OCI-LY3 (cell line): ENCODE data around the gene SLC26A3.

Source experiments
- H2AFZ ChIP-seq: fragments of 200-600, 300-600 bp; shearing (Covaris generic); 2 replicates; pipeline ENCODE4 v1.6.0; 2014; ENCODE audit warnings: antibody characterized with exemption, low read depth, low read length
- H3K27ac ChIP-seq: fragments of 200-600, 300-600 bp; sonication (generic); 2 replicates; pipeline ENCODE4 v1.5.1; 2014; ENCODE audit warnings: mild to moderate bottlenecking, low read length, moderate library complexity, mixed read lengths
- H3K27me3 ChIP-seq: fragments of 200-600, 300-600 bp; sonication (generic); 2 replicates; pipeline ENCODE4 v1.6.1; 2014; ENCODE audit warnings: low read depth, low read length, mixed read lengths
- H3K36me3 ChIP-seq: fragments of 200-600, 300-600 bp; sonication (generic); replicated peaks from 2 replicates; pipeline ENCODE3; 2014; ENCODE audit warnings: low read depth, low read length, mixed read lengths
- H3K4me1 ChIP-seq: fragments of 300-600, 200-600 bp; sonication (generic); 2 replicates; pipeline ENCODE4 v1.6.1; 2014; ENCODE audit warnings: low read length, mixed read lengths
- H3K4me2 ChIP-seq: fragments of 200-600, 300-600 bp; sonication (generic); 2 replicates; pipeline ENCODE4 v1.6.1; 2014; ENCODE audit warnings: low read length, mixed read lengths
- H3K4me3 ChIP-seq: fragments of 300-600, 200-600 bp; sonication (generic); 2 replicates; pipeline ENCODE4 v1.5.1; 2014; ENCODE audit warnings: antibody characterized with exemption, mild to moderate bottlenecking, low read length, moderate library complexity
- H3K79me2 ChIP-seq: fragments of 300-600, 200-600 bp; shearing (Covaris generic); 2 replicates; pipeline ENCODE4 v1.6.1; 2014; ENCODE audit warnings: mild to moderate bottlenecking, low read length, mixed read lengths
- H3K9ac ChIP-seq: fragments of 300-600, 200-600 bp; shearing (Covaris generic); 2 replicates; pipeline ENCODE4 v1.6.0; 2014; ENCODE audit warnings: mild to moderate bottlenecking, low read length, moderate library complexity
- H3K9me3 ChIP-seq: fragments of 200-600, 300-600 bp; shearing (Covaris generic); 2 replicates; pipeline ENCODE4 v1.6.1; 2014; ENCODE audit warnings: low read length, mixed read lengths; ENCODE audit not compliant: insufficient read depth
- H4K20me1 ChIP-seq: fragments of 200-600, 300-600 bp; sonication (generic); 2 replicates; pipeline ENCODE4 v1.6.1; 2016; ENCODE audit warnings: low read length, mixed read lengths; ENCODE audit not compliant: insufficient read depth
- EZH2phosphoT487 ChIP-seq: fragments of 200-600 bp; shearing (Covaris generic); IDR thresholded peaks from 2 replicates; pipeline ENCODE4 v1.6.1; 2018; ENCODE audit warnings: antibody characterized with exemption, mixed run types, low read depth
- TF ChIP-seq, protein P1 (sequence below): fragments of 200-600, 300-600 bp; sonication (generic); IDR thresholded peaks from 2 replicates; pipeline ENCODE4 v1.5.1; 2014; ENCODE audit warnings: antibody characterized with exemption, low read length, low read depth

The SLC26A3 gene

DNA sequence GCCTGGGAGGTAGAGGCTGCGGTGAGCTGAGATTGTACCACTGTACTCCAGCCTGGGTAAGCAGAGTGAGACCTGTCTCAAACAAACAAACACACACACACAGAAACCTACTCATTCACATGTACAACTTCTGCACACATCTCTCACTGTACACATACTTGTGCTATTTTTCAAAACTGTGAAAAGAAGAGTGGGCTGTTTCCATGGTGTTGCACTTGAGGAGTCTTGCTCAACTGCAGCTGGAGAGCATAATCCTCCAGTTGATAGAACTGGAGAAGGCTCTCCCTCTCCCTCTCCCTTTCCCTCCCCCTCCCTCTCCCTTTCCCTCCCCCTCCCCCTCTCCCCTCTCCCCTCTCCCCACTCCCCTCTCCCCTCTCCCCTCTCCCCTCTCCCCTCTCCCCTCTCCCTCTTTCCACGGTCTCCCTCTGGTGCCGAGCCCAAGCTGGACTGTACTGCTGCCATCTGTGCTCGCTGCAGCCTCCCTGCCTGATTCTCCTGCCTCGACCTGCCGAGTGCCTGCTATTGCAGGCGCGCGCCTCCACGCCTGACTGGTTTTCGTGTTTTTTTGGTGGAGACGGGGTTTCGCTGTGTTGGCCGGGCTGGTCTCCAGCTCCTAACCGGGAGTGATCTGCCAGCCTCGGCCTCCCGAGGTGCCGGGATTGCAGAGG lies 44.3 kb upstream of the SLC26A3 start:
- Histone ChIP-seq H3K9ac (no peak overlapping the region), H3K4me3 (no peak overlapping the region), H3K9me3 (no peaks in the 10 kb centered on the region), H3K27ac (no peak overlapping the region), H3K36me3 (no peaks in the 10 kb centered on the region), H3K4me2 (no peak overlapping the region), H3K4me1 (peaks cover under 1% of the 10 kb centered on the region; the same call in 1 of the 2 replicates), H4K20me1 (no peaks in the 10 kb centered on the region), H3K27me3 (no peaks in the 10 kb centered on the region), H3K79me2 (no peaks in the 10 kb centered on the region), H2AFZ (no peak overlapping the region)
- TF ChIP-seq EZH2phosphoT487, result no peak
- TF ChIP-seq, protein P1, sequence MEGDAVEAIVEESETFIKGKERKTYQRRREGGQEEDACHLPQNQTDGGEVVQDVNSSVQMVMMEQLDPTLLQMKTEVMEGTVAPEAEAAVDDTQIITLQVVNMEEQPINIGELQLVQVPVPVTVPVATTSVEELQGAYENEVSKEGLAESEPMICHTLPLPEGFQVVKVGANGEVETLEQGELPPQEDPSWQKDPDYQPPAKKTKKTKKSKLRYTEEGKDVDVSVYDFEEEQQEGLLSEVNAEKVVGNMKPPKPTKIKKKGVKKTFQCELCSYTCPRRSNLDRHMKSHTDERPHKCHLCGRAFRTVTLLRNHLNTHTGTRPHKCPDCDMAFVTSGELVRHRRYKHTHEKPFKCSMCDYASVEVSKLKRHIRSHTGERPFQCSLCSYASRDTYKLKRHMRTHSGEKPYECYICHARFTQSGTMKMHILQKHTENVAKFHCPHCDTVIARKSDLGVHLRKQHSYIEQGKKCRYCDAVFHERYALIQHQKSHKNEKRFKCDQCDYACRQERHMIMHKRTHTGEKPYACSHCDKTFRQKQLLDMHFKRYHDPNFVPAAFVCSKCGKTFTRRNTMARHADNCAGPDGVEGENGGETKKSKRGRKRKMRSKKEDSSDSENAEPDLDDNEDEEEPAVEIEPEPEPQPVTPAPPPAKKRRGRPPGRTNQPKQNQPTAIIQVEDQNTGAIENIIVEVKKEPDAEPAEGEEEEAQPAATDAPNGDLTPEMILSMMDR, result no peak

DNA sequence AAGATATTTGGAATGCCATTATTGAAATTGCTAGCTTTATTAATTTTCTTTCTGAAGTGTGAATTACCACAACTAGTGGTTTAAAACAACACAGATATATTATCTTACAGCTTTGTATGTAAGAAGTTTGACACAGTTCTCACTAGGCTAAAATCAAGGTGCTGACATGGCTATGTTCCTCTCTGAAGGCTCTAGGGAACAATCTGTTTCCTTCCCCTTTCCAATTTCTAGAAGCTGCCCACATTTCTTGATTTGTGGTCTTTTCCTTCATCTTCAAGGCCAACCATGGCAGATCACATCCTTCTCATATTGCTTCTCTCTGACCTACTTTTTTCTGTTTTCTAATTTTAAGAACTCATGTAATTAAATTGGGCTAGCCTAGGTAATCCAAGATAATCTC lies 43.3 kb upstream of the SLC26A3 start:
- H3K79me2 ChIP-seq, result no peaks in the 10 kb centered on the region
- no peaks in the 10 kb centered on the region for H3K4me1 ChIP-seq
- TF ChIP-seq, protein P1, result no peak
- TF ChIP-seq EZH2phosphoT487, result no peak
- no peaks in the 10 kb centered on the region for H3K27me3 ChIP-seq
- H3K4me3 ChIP-seq, result no peak overlapping the region
- no peak overlapping the region for H3K4me2 ChIP-seq
- no peak overlapping the region for H3K9ac ChIP-seq
- H3K36me3 ChIP-seq, result no peaks in the 10 kb centered on the region
- H4K20me1 ChIP-seq, result no peaks in the 10 kb centered on the region
- H3K27ac ChIP-seq, result no peak overlapping the region
- H3K9me3 ChIP-seq, result no peaks in the 10 kb centered on the region
- H2AFZ ChIP-seq, result no peak overlapping the region

DNA sequence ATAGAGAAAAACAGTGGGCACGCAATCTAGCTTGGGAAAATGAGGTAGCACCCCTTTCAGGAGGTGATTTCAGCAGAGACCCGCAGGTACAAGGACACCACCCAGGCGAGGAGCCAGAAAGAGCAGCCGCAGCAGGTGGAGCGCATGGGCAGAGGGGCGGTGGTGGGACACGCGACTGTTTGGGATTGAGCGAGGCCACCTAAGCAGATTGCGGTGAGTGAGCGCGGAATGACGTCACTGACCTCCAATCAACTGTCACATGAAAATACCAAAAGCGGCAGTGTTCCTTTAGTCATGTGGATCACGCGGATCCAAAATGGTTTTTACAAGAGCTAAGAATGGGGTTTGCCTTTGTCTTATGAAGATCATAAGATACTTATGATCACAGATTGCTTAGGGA lies 40.2 kb upstream of the SLC26A3 start:
- Histone ChIP-seq H3K27ac (no peak overlapping the region), H3K36me3 (no peaks in the 10 kb centered on the region), H3K9ac (no peak overlapping the region)

DNA sequence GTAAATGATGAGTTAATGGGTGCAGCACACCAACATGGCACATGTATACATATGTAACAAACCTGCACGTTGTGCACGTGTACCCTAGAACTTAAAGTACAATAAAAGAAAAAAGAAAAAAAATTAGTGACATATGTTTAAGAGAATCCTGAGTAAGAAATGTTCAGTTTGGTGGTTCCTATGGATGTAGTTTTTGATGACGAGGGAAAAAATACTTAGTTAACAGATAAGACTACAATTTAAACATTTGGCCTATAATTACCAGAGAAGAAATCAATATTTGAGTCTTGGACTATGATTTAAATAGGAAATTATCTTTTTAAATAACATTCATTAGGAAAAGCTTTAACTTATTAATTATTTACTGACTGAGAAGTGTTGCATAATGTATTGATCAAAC lies 39.2 kb upstream of the SLC26A3 start:
- Histone ChIP-seq H2AFZ (no peak overlapping the region), H3K4me2 (no peak overlapping the region), H3K36me3 (no peaks in the 10 kb centered on the region), H4K20me1 (no peaks in the 10 kb centered on the region), H3K4me3 (no peak overlapping the region), H3K9ac (no peak overlapping the region), H3K9me3 (no peaks in the 10 kb centered on the region), H3K79me2 (no peaks in the 10 kb centered on the region), H3K4me1 (no peaks in the 10 kb centered on the region), H3K27me3 (no peaks in the 10 kb centered on the region), H3K27ac (no peak overlapping the region)
- TF ChIP-seq EZH2phosphoT487, result no peak
- TF ChIP-seq, protein P1, result no peak

More for the DNA sequence above, 40.2 kb upstream of the SLC26A3 start:
- Histone ChIP-seq H3K9me3 (no peaks in the 10 kb centered on the region), H3K4me2 (no peak overlapping the region), H4K20me1 (no peaks in the 10 kb centered on the region), H3K4me1 (no peaks in the 10 kb centered on the region), H2AFZ (no peak overlapping the region), H3K4me3 (no peak overlapping the region), H3K79me2 (no peaks in the 10 kb centered on the region), H3K27me3 (no peaks in the 10 kb centered on the region)
- TF ChIP-seq, protein P1, result no peak
- no peak for TF ChIP-seq EZH2phosphoT487
